ENCODE data around the gene TBRG4.
A peak's percentile ranks its signal among the peaks of the same experiment; 100 is the strongest.
"Not testable (repeated sequence)": the region's sequence is repeated elsewhere in the genome, so short reads cannot be mapped to it uniquely, and the experiment has no call there.

Gene TBRG4

GRCh38 chr7:45111298-45112223 lies at the start of gene TBRG4:
TBRG4 (minus strand) TSS chr7:45111697; CDS start chr7:45109237, 2,460 bp downstream.
- peak; percentile 96 to 97 for DNase-seq

DNA sequence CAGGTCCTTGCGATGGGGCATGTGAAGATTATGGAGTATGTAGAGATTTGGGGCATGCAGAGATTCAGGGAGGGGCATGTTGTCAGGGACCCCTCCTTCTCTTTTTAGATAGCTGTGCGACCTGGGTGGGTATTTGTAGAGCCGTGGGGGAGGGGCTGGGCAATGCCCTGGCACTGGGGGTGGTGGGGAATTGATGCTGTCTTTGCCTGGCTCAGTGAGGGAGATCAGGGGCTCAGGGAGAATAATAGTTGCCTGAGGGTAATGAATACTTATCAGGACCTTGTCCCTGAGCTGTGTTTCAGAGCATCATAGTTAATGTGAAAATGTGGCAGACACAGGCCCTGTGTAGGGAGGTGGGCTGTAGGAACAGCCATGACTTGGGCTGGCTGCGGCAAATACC lies 49.6 kb upstream of the TBRG4 start:
- DNase-seq = no peak

- DNase-seq = no peak
These were observed 49.0 kb upstream of the TBRG4 start for GRCh38 chr7:45160417-45160881.

DNA sequence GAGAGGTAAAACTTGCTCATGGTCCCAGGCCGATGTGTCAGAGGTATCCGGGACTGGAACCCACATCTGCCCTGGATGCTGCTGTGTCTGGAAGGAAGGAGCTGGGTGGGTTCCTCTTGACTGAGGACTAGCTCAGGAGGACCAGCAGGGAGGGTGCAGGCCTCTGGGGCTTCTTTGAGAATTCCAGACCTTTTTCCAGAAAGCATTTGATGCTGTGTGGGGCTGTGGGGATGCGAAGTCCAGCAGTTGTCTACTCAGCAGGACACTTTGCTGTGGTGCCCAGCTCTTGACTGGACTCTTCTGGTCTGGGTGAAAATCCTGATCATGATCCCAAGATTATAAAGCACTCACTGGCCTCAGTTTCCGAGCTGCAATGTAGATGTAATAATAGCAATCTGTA lies 47.8 kb upstream of the TBRG4 start:
- no peak for DNase-seq

- DNase-seq = no peak
These were observed 47.0 kb upstream of the TBRG4 start for GRCh38 chr7:45158471-45158870.

- DNase-seq = no peak
These were observed 46.3 kb upstream of the TBRG4 start, which contains the start of gene RAMP3 for GRCh38 chr7:45157653-45158401. RAMP3 (plus strand) TSS chr7:45157791; CDS start chr7:45157829, 38 bp downstream.

DNA sequence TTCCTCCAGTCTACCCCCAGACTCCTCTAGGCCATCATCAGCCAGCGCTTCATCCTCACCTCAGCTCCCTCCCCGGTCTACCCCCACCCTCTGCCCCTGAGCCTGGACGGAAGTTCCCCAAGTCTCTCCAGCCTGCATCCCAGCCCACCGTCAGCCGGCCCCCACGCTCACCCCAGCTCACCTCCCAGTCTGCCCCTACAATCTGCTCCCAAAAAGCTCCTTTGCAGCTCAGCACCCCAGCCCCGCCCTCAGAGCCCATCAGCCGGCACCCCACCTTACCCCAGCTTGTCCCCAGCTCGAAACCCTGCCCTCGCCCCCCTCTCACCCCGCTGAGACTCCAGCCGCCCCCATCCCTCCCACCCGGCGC lies 45.8 kb upstream of the TBRG4 start:
- no peak for DNase-seq

- DNase-seq = no peak
These were observed 45.2 kb upstream of the TBRG4 start for GRCh38 chr7:45156516-45157272.

GRCh38 chr7:45155941-45156340 lies 44.4 kb upstream of the TBRG4 start:
- DNase-seq = no peak

GRCh38 chr7:45155357-45155900 lies 43.9 kb upstream of the TBRG4 start:
- no peak for DNase-seq

DNA sequence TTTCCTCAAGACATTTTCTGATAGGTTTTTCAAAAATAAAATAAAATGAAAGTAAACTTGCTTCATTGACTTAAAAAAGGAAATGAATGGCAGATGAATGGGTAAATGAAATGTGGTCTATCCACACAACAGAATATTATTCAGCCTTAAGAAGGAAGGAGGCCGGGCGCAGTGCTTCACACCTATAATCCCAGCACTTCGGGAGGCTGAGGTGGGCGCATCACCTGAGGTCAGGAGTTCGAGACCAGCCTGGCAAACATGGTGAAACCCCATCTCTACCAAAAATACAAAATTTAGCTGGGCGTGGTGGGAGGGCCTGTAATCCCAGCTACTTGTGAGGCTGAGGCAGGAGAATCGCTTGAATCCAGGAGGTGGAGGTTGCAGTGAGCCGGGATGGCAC lies 42.4 kb upstream of the TBRG4 start:
- DNase-seq = not testable (repeated sequence)

DNA sequence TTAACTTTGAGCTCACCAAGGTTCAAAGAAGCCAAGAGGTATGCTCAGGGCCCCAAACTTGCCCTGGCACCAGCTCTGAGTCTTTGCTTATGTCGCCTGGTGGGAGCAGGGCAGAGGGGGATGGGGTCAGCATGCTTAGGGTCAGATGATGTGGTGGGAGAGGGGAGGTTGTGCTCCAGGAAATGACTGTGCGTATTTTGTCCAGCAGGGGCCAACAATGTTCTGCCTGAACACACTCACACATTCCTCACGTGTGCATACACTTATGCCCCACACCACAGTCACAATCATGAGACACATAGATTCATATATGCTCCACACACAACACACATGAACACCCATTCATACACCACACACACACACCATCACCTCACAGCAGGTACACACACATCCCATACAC lies 41.7 kb upstream of the TBRG4 start:
- DNase-seq = no peak

DNA sequence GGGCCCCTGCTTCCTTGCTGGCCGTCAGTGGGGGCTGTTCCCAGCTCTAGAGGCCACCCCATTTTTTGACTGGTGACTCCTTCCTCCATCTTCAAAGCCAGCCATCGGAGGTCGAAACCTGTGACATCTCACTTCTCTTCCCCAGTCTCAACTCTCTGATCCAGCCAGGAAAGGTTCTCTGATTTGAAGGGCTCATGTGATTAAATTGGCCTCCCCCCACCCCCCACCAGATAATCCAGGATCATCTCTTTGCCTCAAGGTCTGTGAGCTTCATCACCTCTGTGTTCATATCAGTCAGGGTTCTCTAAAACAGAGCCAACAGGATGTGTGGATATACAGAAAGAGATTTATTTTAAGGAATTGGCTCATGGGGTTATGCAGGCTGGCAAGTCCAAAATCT lies 40.5 kb upstream of the TBRG4 start:
- no peak for DNase-seq

GRCh38 chr7:45151131-45151684 lies 39.7 kb upstream of the TBRG4 start:
- no peak for DNase-seq

- DNase-seq = no peak
These were observed 38.7 kb upstream of the TBRG4 start for GRCh38 chr7:45150199-45150598.

- no peak for DNase-seq
These were observed 38.1 kb upstream of the TBRG4 start for GRCh38 chr7:45149606-45150005.

- no peak for DNase-seq
These were observed 37.1 kb upstream of the TBRG4 start for GRCh38 chr7:45148653-45148973.

- no peak for DNase-seq
These were observed 36.6 kb upstream of the TBRG4 start for GRCh38 chr7:45147858-45148652.

- DNase-seq = no peak
These were observed 35.3 kb upstream of the TBRG4 start for GRCh38 chr7:45146531-45147379.

DNA sequence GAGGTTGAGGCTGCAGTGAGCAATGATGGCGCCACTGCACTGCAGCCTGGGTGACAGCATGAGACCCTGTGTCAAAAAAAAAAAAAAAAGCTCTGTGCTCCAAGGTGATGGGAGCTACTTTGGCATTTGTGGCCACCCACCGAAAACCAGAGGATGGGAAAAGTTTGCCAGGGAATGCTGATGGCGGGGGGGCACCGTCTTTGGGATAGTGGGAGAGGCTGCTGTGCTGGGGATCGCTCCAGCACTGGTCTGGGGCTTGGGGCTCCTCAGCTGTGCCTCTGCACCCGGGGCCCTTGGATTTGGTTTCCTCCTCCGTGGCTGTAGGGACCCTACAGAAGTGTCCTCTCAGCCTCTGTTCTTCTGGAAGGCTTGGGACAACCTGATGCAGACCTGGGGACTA lies 34.4 kb upstream of the TBRG4 start:
- no peak for DNase-seq

- DNase-seq = no peak
These were observed 32.1 kb upstream of the TBRG4 start for GRCh38 chr7:45143616-45144015.
